ENCODE measurements around the gene IL11RA.
"Not testable (repeated sequence)": the region's sequence is repeated elsewhere in the genome, so short reads cannot be mapped to it uniquely, and the experiment has no call there.

Gene IL11RA

GRCh38 chr9:34630402-34631154 lies 21.4 kb upstream of the IL11RA start:
- DNase-seq: no peak

GRCh38 chr9:34633166-34633565 lies 18.8 kb upstream of the IL11RA start:
- DNase-seq: no peak

GRCh38 chr9:34633851-34634550 lies 18.0 kb upstream of the IL11RA start:
- DNase-seq: peak; percentile 84

GRCh38 chr9:34634551-34635248 lies 17.3 kb upstream of the IL11RA start:
- no peak for DNase-seq

GRCh38 chr9:34635556-34635955 lies 16.4 kb upstream of the IL11RA start:
- DNase-seq: no peak

GRCh38 chr9:34636791-34637355 lies 15.1 kb upstream of the IL11RA start:
- peak; percentile 11 for DNase-seq

- peak; percentile 96 for DNase-seq
Measured at GRCh38 chr9:34637356-34638137, 14.4 kb upstream of the IL11RA start, which contains the start of gene SIGMAR1. Gene SIGMAR1, minus strand, starts transcription at chr9:34637787. Its CDS starts 90 bp downstream, at chr9:34637697.

- DNase-seq: no peak
Measured at GRCh38 chr9:34638138-34638445, 13.9 kb upstream of the IL11RA start.

- DNase-seq: not testable (repeated sequence)
Measured at GRCh38 chr9:34639322-34639721, 12.7 kb upstream of the IL11RA start.

- DNase-seq: no peak
Measured at GRCh38 chr9:34642679-34643078, 9.3 kb upstream of the IL11RA start.

- DNase-seq: no peak
Measured at GRCh38 chr9:34644766-34645314, 7.1 kb upstream of the IL11RA start.

- DNase-seq: peak; percentile 97
Measured at GRCh38 chr9:34646211-34647083, 5.5 kb upstream of the IL11RA start, which contains the start of gene GALT. Gene GALT, plus strand, starts transcription at chr9:34646675. Its CDS starts 30 bp downstream, at chr9:34646705.

GRCh38 chr9:34647084-34647403 lies 4.9 kb upstream of the IL11RA start:
- DNase-seq: no peak

GRCh38 chr9:34647651-34648050 lies 4.3 kb upstream of the IL11RA start:
- DNase-seq: peak; percentile 24

- DNase-seq: no peak
Measured at GRCh38 chr9:34648673-34649072, 3.3 kb upstream of the IL11RA start.

GRCh38 chr9:34650816-34651215 lies 1.2 kb upstream of the IL11RA start:
- no peak for DNase-seq

- no peak for DNase-seq
Measured at GRCh38 chr9:34651321-34651720, 664 bp upstream of the IL11RA start.

- no peak for DNase-seq
Measured at GRCh38 chr9:34652602-34653000, 616 bp downstream of the IL11RA start.

GRCh38 chr9:34653151-34654072 lies 1.4 kb downstream of the IL11RA start:
- no peak for DNase-seq
